NCI-H1048 (cell line): Measurements from ENCODE around the gene C1orf115.
"Not testable (repeated sequence)": the region's sequence is repeated elsewhere in the genome, so short reads cannot be mapped to it uniquely, and the experiment has no call there.

Experiments used
- DNase-seq: peaks from one replicate; lab custom pipeline; 2025; lab: John Stamatoyannopoulos, UW

Gene C1orf115

DNA sequence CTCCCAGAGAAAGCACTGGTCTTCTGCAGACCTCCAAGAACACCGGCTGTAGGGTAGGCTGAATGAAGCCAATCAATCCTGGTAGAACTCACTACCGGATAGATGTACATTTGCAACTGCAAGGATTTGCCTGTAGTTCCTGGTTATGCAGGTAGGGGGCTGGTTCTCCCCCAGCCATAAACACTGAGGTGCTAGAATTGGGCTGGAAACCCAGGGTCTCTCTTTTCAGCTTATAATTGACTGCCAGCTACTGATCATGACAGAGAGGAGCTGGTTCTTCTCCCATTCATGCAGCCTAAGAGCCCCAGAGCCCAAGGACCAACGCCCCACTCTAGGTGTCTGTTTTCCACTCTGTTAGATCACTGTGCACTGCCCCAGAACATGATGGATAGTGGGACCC is 36.5 kb downstream of the C1orf115 start:
- DNase-seq, result no peak

DNA sequence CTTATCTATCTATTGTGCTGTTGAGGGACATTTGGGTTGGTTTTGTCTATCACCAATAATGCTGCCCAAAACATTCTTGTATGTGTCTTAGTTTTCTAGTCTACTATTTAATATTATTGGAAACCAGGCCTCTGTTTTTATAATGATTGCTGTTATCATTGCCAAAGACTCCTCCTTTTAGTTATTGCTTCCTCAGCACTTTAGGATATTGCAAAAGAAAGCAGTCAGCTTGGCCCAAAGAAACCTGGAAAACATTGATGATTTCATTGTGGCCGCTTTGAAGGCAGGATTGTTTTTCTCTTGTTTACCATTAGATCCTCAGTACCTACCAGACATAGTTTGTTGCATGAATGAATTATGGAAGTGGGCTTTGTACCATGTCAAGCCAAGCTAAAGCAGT is 37.4 kb downstream of the C1orf115 start:
- no peak for DNase-seq

DNA sequence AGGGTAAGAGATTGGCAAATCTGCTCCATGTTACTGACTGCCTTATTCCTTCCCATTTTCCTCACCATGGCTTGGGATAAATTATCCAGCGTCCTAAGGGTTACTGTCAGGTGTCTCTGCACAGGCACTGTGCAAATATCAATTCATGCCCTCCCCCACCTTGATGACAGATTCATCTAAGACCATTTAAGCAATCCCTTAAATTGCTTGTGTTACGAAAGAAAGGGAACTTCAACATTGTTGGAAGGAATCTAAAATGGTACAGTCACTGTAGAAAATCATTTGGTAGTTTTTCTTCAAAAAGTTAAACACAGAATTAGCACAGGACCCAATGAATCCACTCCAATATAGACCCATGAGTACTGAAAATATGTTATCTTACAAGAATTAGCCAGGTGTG is 40.3 kb downstream of the C1orf115 start:
- DNase-seq, result no peak

DNA sequence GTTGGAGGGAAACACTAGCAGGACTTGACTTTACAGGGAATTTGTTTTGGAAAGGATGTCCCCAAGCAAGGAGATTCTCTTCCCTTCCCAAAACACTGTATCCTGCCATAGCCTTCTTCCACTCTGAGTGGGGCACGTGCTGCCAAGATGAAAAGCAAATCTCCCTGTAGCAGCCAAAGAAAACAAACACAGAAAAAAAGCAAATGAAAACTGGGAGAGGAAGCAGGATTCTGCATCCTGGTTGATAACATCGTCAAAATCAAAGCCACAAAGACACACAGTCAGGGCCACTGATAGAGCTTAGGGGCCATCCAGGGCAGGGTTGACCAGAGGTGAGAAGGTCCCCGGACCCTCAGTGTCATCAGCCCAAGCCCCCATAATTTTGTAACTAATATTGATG is 42.0 kb downstream of the C1orf115 start:
- no peak for DNase-seq

DNA sequence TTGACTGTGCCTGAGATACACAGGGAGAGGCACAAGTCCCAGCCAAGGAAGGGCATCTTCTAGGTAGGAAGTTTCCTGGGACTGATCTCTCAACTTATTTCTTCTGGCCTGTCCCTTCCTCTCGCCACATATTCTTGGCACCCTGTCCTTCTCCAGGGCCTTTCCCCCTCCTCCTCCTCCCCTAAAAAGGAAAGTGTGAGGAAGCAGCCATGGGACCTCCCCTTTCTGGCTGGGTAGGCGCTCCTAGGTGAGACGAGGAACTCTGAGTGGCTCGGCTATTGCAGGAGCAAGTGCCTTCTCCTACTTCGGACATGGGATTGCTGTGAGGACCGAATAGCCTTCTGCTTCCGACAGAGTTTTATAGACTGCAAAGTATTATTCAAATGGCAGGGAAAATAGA is 42.5 kb downstream of the C1orf115 start:
- no peak for DNase-seq

DNA sequence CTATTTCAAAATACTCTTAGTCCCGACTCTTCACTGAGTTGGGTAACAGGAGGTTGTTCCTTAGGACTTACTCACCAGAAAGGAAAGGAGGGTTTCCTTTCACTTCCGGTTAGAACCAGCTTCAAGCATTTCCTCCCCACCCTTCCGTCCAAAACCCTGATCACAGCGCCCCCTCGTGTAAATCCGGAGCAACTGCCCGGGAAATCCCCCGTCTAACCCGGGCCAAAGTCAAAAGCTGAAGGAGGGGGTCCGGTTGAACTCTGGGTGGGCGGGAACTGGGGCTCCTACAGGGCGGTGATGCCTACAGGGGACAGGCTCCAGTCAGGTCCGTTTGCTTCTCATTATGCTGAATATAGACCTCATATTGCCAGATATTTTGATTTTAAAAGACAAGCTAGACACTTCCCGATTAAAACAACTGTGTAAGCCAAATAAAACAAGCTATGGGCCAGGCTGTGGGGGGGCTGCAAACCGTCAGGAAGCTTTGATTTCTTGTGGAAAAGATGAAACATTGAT is 43.0 kb downstream of the C1orf115 start:
- DNase-seq, result peak; percentile 86

GRCh38 chr1:220734571-220735326 is 44.6 kb downstream of the C1orf115 start:
- DNase-seq, result no peak

DNA sequence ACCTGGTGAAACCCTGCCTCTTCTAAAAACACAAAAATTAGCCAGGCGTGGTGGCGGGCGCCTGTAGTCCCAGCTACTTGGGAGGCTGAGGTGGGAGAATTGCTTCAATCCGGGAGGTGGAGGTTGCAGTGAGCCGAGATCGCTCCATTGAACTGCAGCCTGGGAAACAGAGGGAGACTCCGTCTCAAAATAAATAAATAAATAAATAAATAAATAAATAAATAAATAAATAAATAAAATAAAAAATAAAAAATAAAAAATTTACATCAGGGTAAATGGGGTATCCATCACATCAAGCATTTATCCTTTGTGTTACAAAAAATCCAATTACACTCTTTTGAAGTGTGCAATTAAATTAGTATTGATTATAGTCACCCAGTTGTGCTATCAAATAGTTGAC is 46.1 kb downstream of the C1orf115 start:
- not testable (repeated sequence) for DNase-seq

DNA sequence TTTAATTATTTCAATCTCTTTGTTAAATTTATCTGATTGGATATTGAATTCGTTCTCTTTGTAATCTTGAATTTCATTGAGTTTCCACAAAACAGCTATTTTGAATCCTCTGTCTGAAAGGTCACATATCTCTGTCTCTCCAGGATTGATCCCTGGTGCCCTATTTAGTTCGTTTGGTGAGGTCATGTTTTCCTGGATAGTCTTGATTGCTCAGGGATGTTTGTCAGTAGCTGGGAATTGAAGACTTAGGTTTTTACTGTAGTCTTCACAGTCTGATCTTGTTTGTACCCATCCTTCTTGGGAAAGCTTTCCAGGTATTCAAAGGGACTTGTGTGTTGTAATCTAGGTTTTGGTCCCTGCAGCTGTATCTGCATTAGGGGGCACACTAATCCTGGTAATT is 51.2 kb downstream of the C1orf115 start:
- no peak for DNase-seq

DNA sequence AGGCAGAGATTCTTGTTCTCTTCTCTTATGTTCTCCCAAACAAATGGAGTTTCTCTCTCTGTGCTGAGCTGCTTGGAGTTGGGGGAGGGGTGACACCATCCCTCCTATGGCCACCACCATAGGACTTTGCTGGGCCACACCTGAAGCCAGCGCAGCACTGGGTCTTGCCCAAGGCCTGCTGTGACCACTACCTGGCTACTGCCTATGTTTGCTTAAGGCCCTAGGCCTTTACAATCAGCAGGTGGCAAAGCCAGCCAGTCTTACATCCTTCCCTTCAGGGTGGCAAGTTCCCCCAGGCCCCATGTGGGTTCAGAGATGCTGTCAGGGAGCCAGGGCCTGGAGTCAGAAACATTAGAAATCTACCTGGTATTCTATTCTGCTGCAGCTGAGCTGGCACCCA is 51.7 kb downstream of the C1orf115 start:
- no peak for DNase-seq

DNA sequence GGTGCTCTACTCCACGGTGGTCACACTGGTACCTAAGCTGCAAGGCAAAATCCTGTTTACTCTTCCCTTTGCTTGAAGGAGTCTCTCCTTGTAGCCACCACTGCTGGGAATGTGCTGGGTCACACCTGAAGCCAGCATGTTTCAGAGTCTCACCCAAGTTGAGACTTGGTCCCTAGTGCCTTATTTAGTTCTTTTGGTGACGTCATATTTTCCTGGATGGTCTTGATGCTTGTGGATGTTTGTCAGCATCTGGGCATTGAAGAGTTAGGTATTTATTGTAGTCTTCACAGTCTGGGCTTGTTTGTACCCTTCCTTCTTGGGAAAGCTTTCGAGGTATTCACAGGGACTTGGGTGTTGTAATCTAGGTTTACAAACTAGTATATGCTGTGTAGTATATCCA is 52.4 kb downstream of the C1orf115 start:
- DNase-seq, result no peak

DNA sequence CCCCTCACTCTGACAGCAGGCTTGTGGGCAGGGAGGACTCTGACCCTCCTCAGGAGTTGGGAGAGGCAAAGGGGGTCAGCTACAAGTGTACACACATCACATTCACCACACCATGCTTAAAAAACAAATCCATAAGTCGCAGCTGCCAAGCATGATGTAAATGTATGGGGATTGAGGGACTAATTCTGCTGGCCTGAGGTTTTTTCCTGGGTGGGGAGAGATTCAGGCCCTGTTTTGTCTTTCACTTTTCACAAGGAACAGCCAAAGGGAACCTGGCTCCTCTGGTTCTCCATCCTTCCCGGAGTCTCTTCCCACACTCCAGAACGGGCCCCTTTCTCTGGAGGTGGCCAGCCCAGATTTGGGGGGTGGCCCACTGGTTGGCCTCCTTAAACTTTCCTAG is 56.7 kb downstream of the C1orf115 start:
- DNase-seq, result no peak

- no peak for DNase-seq
Measured at GRCh38 chr1:220747437-220748088, 57.4 kb downstream of the C1orf115 start.

DNA sequence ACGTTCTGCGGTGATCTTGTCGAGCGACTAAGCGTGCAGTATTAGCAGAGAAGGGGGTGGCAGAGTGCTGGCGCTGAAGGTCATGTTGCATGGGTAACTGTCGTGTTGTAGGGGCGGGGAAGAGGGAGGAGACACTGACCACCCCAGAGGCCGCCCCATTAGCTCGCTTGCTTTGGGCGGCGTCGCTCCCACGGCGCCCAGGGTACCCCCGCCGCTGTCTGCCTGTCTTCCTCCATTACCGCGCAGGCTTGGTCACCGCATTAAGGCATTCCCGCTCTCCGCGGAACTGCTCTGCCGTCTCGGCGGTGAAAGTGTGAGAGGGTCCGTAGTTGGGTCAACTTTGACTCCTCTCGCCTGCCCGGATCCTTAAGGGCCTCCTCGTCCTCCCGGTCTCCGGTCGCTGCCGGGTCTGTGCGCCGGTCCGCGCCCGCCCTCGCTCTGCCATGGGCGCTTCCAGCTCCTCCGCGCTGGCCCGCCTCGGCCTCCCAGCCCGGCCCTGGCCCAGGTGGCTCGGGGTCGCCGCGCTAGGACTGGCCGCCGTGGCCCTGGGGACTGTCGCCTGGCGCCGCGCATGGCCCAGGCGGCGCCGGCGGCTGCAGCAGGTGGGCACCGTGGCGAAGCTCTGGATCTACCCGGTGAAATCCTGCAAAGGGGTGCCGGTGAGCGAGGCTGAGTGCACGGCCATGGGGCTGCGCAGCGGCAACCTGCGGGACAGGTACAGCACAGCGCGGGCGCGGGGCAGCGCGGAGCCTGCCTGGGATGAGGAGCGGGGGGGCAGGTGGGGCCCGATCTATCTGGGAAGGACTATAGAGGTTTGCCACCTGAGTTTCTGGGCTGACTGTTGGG is 58.1 kb downstream of the C1orf115 start, which contains the start of gene MTARC2:
MTARC2 (plus strand) TSS at position 234 of the 846 bp plus-strand sequence; CDS start at position 444, 210 bp downstream.
- peak; percentile 41 for DNase-seq
